Caco-2 (cell line): Measurements from ENCODE around the gene CRTC1. TPM values are rescaled to one million over a fixed set of nuclear protein-coding genes. Genes with fewer than 3 reads are reported as not detected.

Experiments
- BruUV-seq: library from RNA; stranded (reverse); fragments of 400-500 nt; replicated peaks from 2 replicates; lab custom pipeline; 2021; lab: Mats Ljungman, UMichigan
- CTCF ChIA-PET: fragments of 300-600 bp; sonication (Branson Sonifier 250); formaldehyde crosslinking; loops from one replicate; lab custom pipeline; 2022; ENCODE audit warnings: antibody characterized with exemption; lab: Charles Lee
- POLR2A ChIA-PET: fragments of 300-600 bp; sonication (Branson Sonifier 250); formaldehyde crosslinking; loops from one replicate; lab custom pipeline; 2022; ENCODE audit warnings: antibody characterized with exemption; lab: Charles Lee
- DNase-seq, 2 experiments: peaks; one replicate each; pipeline versions ENCODE4 v3.0.0 to v3.0.0-alpha.2; 2020 to 2022
- H3K27me3 ChIP-seq: replicated peaks from 2 replicates; pipeline ENCODE4 v1.6.0; 2011; ENCODE audit warnings: low read length; ENCODE audit not compliant: control insufficient read depth, insufficient read depth
- H3K36me3 ChIP-seq: 2 replicates; pipeline ENCODE4 v1.5.1; 2011; ENCODE audit warnings: low read length; ENCODE audit not compliant: control insufficient read depth, insufficient read depth
- H3K4me1 ChIP-seq: fragments of 250-450 bp; sonication (Bioruptor Pico); 2 replicates; pipeline ENCODE4 v1.5.1; 2020; ENCODE audit warnings: mild to moderate bottlenecking
- H3K4me3 ChIP-seq: 2 replicates; pipeline ENCODE4 v1.5.1; 2011; ENCODE audit warnings: low read depth, mild to moderate bottlenecking, control low read depth, low read length
- H3K9me3 ChIP-seq: fragments of 250-450 bp; sonication (Bioruptor Pico); 2 replicates; pipeline ENCODE4 v1.5.1; 2020; ENCODE audit warnings: mild to moderate bottlenecking, moderate library complexity
- H3K27ac Mint-ChIP-seq: one replicate; pipeline ENCODE4 v1.8.0; 2022; ENCODE audit warnings: mixed read lengths; ENCODE audit not compliant: unreplicated experiment
- H3K27me3 Mint-ChIP-seq: one replicate; pipeline ENCODE4 v1.8.0; 2022; ENCODE audit warnings: mixed read lengths; ENCODE audit not compliant: insufficient read depth, unreplicated experiment
- H3K36me3 Mint-ChIP-seq: one replicate; pipeline ENCODE4 v1.8.0; 2022; ENCODE audit warnings: mild to moderate bottlenecking, mixed read lengths; ENCODE audit not compliant: insufficient read depth, unreplicated experiment
- H3K4me1 Mint-ChIP-seq: one replicate; pipeline ENCODE4 v1.8.0; 2022; ENCODE audit warnings: low read depth, mixed read lengths; ENCODE audit not compliant: unreplicated experiment
- H3K4me3 Mint-ChIP-seq: one replicate; pipeline ENCODE4 v1.8.0; 2022; ENCODE audit warnings: mild to moderate bottlenecking, moderate library complexity, mixed read lengths; ENCODE audit not compliant: unreplicated experiment
- H3K9me3 Mint-ChIP-seq: one replicate; pipeline ENCODE4 v1.8.0; 2022; ENCODE audit warnings: mixed read lengths; ENCODE audit not compliant: unreplicated experiment
- intact Hi-C: fragments of 100-400 bp; cut with micrococcal nuclease; formaldehyde crosslinking; loops from one replicate; pipeline ENCODE4 v1.10.0; 2022; ENCODE audit not compliant: unreplicated experiment
- total RNA-seq: library from RNA; stranded (reverse); gene quantifications from 2 replicates; pipeline ENCODE4 v1.2.3, GENCODE V29; 2022
- TF ChIP-seq, protein P1 (sequence below), 2 experiments: fragments of 200-600 bp in 1 of 2; IDR thresholded peaks; 1 replicate in 1 of 2; 2 replicates in 1 of 2; pipeline versions ENCODE4 v1.5.1 to v1.8.0; 2011 to 2022; ENCODE audit warnings: antibody characterized with exemption in 1 of 2, control low read depth in 1 of 2, inconsistent platforms in 1 of 2, low read depth in 1 of 2, low read length in 1 of 2, mild to moderate bottlenecking in 1 of 2, moderate library complexity in 1 of 2; ENCODE audit not compliant: insufficient read depth in 1 of 2, severe bottlenecking in 1 of 2, unreplicated experiment in 1 of 2

The CRTC1 gene
- total RNA-seq, 1 experiment from 2014 or later: 13.8 TPM

DNA sequence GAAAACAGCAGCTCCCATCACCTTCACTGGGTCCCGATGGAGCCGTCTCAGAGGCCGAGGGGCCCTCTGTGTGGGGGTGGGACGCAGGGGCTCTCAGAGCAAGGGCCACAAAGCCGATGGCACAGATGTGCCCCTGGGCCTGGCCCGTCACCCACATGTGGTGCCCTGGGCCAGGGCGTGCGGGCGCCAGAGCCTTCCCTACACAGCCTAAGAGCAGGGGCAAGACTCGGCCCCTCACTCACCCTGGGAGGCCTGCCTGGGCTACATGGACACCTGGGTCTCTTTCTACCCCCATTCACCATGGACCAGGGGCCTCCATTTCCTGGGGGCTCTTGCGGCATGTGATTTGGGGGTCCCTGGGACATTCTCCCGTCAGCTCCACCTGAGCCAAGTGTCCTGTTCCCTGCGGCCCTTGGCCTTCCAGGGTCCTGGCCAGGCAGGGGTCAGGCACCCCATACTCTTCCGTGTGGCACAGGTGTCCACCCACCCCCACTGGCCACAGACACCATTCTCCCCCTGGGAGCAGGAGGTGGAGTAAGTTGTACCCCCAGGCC is 97.6 kb downstream of the CRTC1 start:
- TF ChIP-seq, protein P1, sequence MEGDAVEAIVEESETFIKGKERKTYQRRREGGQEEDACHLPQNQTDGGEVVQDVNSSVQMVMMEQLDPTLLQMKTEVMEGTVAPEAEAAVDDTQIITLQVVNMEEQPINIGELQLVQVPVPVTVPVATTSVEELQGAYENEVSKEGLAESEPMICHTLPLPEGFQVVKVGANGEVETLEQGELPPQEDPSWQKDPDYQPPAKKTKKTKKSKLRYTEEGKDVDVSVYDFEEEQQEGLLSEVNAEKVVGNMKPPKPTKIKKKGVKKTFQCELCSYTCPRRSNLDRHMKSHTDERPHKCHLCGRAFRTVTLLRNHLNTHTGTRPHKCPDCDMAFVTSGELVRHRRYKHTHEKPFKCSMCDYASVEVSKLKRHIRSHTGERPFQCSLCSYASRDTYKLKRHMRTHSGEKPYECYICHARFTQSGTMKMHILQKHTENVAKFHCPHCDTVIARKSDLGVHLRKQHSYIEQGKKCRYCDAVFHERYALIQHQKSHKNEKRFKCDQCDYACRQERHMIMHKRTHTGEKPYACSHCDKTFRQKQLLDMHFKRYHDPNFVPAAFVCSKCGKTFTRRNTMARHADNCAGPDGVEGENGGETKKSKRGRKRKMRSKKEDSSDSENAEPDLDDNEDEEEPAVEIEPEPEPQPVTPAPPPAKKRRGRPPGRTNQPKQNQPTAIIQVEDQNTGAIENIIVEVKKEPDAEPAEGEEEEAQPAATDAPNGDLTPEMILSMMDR (IDR thresholded peaks at IDR 0.05; ENCODE audit: insufficient read depth in 1 of 2, low read depth in 1 of 2, low read length in 1 of 2, severe bottlenecking in 1 of 2, unreplicated experiment in 1 of 2): no peak
- Histone ChIP-seq H3K36me3 (no peaks in the 10 kb centered on the region), H3K9me3 (no peaks in the 10 kb centered on the region), H3K4me3 (no peak overlapping the region), H3K27me3 (no peaks in the 10 kb centered on the region; the same call in 1 of the 2 replicates), H3K4me1 (no peaks in the 10 kb centered on the region)
- BruUV-seq: no TSS peak
- intact Hi-C loops: no loop called here
- Mint-ChIP-seq H3K27ac (no peak overlapping the region), H3K9me3 (no peaks in the 10 kb centered on the region), H3K4me3 (no peak overlapping the region), H3K27me3 (no peaks in the 10 kb centered on the region), H3K4me1 (peaks cover 5% of the 10 kb centered on the region), H3K36me3 (peaks cover 14% of the 10 kb centered on the region)
- no peak for DNase-seq
- POLR2A ChIA-PET: no interaction called here
- CTCF ChIA-PET: interaction anchor here (0.6 to 1.6 kb wide), 5 partner anchors 44 to 75 kb away, joined by 3 to 12 read pairs (median 4); no protein-coding TSS in a partner anchor

DNA sequence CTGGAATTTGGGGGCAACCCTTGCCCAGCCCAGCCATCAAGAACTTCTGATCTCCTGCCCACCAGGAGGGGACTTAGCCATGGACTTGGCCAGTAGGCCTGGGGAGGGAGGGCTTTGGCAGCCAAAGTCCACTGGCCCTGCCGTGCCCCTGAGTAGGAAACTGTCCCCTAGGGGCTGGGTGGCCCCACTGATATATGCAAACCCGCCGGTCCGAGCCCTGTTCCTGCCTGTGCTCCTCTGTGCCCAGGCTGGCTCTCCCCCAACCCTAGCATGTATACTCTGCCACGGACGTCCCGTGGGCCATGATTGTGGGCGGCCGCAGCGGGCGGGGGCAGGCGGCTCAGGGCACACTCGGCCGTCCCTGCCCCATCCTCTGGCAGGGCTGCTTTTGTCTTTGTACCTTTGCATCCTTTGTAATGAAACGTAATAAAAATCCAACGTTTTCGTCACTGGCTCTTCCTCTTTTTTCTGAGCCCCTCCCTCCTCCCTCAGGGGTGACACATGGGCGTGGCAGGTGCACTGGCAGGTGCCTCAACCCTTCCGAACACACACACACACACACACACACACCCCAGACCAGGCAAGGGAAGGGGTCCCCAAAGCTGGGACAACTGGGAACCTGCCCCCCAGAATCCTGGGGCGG is 98.5 kb downstream of the CRTC1 start:
- H3K27ac Mint-ChIP-seq: no peak overlapping the region
- Histone ChIP-seq H3K9me3 (no peaks in the 10 kb centered on the region), H3K36me3 (no peaks in the 10 kb centered on the region), H3K4me3 (no peak overlapping the region), H3K27me3 (no peaks in the 10 kb centered on the region; the same call in 1 of the 2 replicates), H3K4me1 (no peaks in the 10 kb centered on the region)
- BruUV-seq: no TSS peak
- CTCF ChIA-PET: interaction anchor here (1.5 kb wide), 1 partner anchor 74 kb away, joined by 4 read pairs; no protein-coding TSS in a partner anchor
- H3K27me3 Mint-ChIP-seq: no peaks in the 10 kb centered on the region
- H3K4me1 Mint-ChIP-seq: peaks cover 5% of the 10 kb centered on the region
- no peak for DNase-seq
- intact Hi-C loops: no loop called here
- no peak overlapping the region for H3K4me3 Mint-ChIP-seq
- H3K9me3 Mint-ChIP-seq: no peaks in the 10 kb centered on the region
- H3K36me3 Mint-ChIP-seq: peaks cover 6% of the 10 kb centered on the region
- POLR2A ChIA-PET: no interaction called here
- TF ChIP-seq, protein P1 (IDR thresholded peaks at IDR 0.05; ENCODE audit: insufficient read depth in 1 of 2, low read depth in 1 of 2, low read length in 1 of 2, severe bottlenecking in 1 of 2, unreplicated experiment in 1 of 2): no peak

DNA sequence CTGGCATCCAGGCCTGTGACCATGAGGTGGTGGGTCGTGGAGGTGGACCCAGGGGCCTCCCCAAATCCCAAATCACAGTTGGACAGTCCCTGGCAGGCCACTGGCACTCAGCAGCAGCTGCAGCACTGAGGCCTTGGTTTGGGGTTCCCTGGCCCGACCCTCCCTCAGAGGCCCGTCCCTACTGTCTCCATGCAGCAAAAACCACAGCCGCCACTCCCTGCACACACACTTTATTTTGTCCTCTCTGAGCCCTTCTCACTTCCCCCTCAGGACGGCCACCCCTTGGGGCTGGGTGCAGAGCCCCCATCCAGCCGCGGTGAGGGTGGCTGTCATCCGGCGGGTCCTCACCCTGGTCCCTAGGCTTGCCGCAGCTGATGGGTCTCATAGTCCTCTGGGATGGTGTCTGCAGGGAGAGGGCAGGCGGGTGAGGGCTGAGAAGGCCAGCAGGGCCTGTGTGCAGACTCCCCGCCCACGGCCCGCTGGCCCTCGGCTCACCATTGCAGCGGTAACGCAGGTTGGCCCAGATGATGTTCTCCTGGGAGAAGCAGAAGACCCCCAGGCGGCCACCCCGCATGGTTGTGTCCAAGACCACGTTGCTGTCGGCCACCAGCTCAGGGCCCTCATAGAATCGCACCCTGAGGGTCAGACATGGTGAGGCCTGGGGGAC is 99.2 kb downstream of the CRTC1 start:
- Histone ChIP-seq H3K4me1 (no peaks in the 10 kb centered on the region), H3K9me3 (no peaks in the 10 kb centered on the region), H3K36me3 (no peaks in the 10 kb centered on the region), H3K4me3 (no peak overlapping the region), H3K27me3 (no peaks in the 10 kb centered on the region; the same call in 1 of the 2 replicates)
- ChIA-PET CTCF (no interaction called here), POLR2A (no interaction called here)
- Mint-ChIP-seq H3K9me3 (no peaks in the 10 kb centered on the region), H3K4me3 (no peak overlapping the region), H3K4me1 (peaks cover 5% of the 10 kb centered on the region), H3K36me3 (peaks cover 3% of the 10 kb centered on the region), H3K27me3 (peaks cover 5% of the 10 kb centered on the region), H3K27ac (no peak overlapping the region)
- no peak for DNase-seq
- BruUV-seq: no TSS peak
- intact Hi-C loops: no loop called here
- TF ChIP-seq, protein P1 (IDR thresholded peaks at IDR 0.05; ENCODE audit: insufficient read depth in 1 of 2, low read depth in 1 of 2, low read length in 1 of 2, severe bottlenecking in 1 of 2, unreplicated experiment in 1 of 2): no peak
